OCI-LY7 (cell line): Measurements from ENCODE around the gene KCTD5.

ENCODE experiments used
- CTCF ChIP-seq: fragments of 200-600 bp; sonication (generic); conservative IDR thresholded peaks from 2 replicates; pipeline ENCODE4 v1.5.1; 2014; ENCODE audit warnings: mild to moderate bottlenecking, antibody characterized with exemption, low read length, moderate library complexity, mixed read lengths
- EZH2phosphoT487 ChIP-seq: fragments of 200-600 bp; sonication (generic); IDR thresholded peaks from 2 replicates; pipeline ENCODE4 v1.6.1; 2018; ENCODE audit warnings: low read depth, borderline replicate concordance, mild to moderate bottlenecking, mixed run types, antibody characterized with exemption, low read length, moderate library complexity, mixed read lengths

- TF ChIP-seq CTCF (no peak), EZH2phosphoT487 (no peak)
Observed at GRCh38 chr16:2724816-2725348, 42.6 kb downstream of the KCTD5 start.
